Measurements from ENCODE around the gene EP300.
A peak's percentile ranks its signal among the peaks of the same experiment; 100 is the strongest.
"Not testable (repeated sequence)": the region's sequence is repeated elsewhere in the genome, so short reads cannot be mapped to it uniquely, and the experiment has no call there.

The EP300 gene

DNA sequence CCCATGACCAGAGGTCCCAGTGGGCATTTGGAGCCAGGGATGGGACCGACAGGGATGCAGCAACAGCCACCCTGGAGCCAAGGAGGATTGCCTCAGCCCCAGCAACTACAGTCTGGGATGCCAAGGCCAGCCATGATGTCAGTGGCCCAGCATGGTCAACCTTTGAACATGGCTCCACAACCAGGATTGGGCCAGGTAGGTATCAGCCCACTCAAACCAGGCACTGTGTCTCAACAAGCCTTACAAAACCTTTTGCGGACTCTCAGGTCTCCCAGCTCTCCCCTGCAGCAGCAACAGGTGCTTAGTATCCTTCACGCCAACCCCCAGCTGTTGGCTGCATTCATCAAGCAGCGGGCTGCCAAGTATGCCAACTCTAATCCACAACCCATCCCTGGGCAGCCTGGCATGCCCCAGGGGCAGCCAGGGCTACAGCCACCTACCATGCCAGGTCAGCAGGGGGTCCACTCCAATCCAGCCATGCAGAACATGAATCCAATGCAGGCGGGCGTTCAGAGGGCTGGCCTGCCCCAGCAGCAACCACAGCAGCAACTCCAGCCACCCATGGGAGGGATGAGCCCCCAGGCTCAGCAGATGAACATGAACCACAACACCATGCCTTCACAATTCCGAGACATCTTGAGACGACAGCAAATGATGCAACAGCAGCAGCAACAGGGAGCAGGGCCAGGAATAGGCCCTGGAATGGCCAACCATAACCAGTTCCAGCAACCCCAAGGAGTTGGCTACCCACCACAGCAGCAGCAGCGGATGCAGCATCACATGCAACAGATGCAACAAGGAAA, 85.4 kb downstream of the EP300 start:
- Histone ChIP-seq H3K4me3 (ENCODE audit: insufficient read depth in 1 of 2, low read depth in 1 of 2, low read length in 2 of 2) (no peak overlapping the region), H3K14ac (ENCODE audit: low read length in 2 of 2) (no peak overlapping the region), H3K4ac (ENCODE audit: low read depth in 1 of 2, low read length in 2 of 2) (no peak overlapping the region), H3K9ac (ENCODE audit: low read length) (no peak overlapping the region), H2BK12ac (ENCODE audit: low read length in 2 of 2) (no peak overlapping the region), H2BK120ac (ENCODE audit: low read depth, low read length) (no peak overlapping the region), H4K8ac (ENCODE audit: low read length) (no peak overlapping the region), H3K4me1 (ENCODE audit: control insufficient read depth, insufficient read depth, low read depth, low read length) (peaks cover 20% of the 10 kb centered on the region), H3K23ac (ENCODE audit: low read length in 2 of 2) (no peak overlapping the region), H3K27ac (ENCODE audit: low read length, poor library complexity, severe bottlenecking) (no peak overlapping the region), H2AFZ (ENCODE audit: low read depth, low read length) (no peak overlapping the region), H2BK15ac (ENCODE audit: low read depth, poor library complexity, severe bottlenecking) (no peak overlapping the region), H3K27me3 (ENCODE audit: control insufficient read depth in 1 of 2, insufficient read depth in 1 of 2, low read length in 2 of 2) (no peaks in the 10 kb centered on the region), H3K18ac (ENCODE audit: low read depth in 1 of 2, low read length in 2 of 2) (no peak overlapping the region), H4K91ac (ENCODE audit: low read length) (no peak overlapping the region), H2BK5ac (ENCODE audit: low read depth, low read length, poor library complexity, severe bottlenecking) (no peak overlapping the region), H3K4me2 (ENCODE audit: low read length, poor library complexity, severe bottlenecking) (no peak overlapping the region), H3K36me3 (ENCODE audit: control insufficient read depth in 1 of 2, insufficient read depth in 2 of 2, low read depth in 1 of 2, low read length in 2 of 2) (peaks cover 43 to 80% of the 10 kb centered on the region in 2 experiments), H3K9me3 (ENCODE audit: control insufficient read depth, low read length) (no peaks in the 10 kb centered on the region), H2AK5ac (ENCODE audit: low read length, severe bottlenecking) (no peak overlapping the region), H3K79me1 (replicated peaks; ENCODE audit: low read length, poor library complexity, severe bottlenecking) (peaks cover 17% of the 10 kb centered on the region)
- no peak for DNase-seq
- 97% methylated on average over 9 of the region's 9 CpGs for WGBS

- 98% methylated on average over 5 of the region's 8 CpGs for WGBS
- Histone ChIP-seq H4K91ac (ENCODE audit: low read length) (no peak overlapping the region), H2AFZ (ENCODE audit: low read depth, low read length) (no peak overlapping the region), H3K18ac (ENCODE audit: low read depth in 1 of 2, low read length in 2 of 2) (no peak overlapping the region), H2BK12ac (ENCODE audit: low read length in 2 of 2) (no peak overlapping the region), H3K27me3 (ENCODE audit: control insufficient read depth in 1 of 2, insufficient read depth in 1 of 2, low read length in 2 of 2) (no peaks in the 10 kb centered on the region), H3K4me3 (ENCODE audit: insufficient read depth in 1 of 2, low read depth in 1 of 2, low read length in 2 of 2) (no peak overlapping the region), H4K8ac (ENCODE audit: low read length) (no peak overlapping the region), H2BK120ac (ENCODE audit: low read depth, low read length) (no peak overlapping the region), H3K4ac (ENCODE audit: low read depth in 1 of 2, low read length in 2 of 2) (no peak overlapping the region), H3K79me1 (replicated peaks; ENCODE audit: low read length, poor library complexity, severe bottlenecking) (peaks cover 17% of the 10 kb centered on the region), H3K36me3 (ENCODE audit: control insufficient read depth in 1 of 2, insufficient read depth in 2 of 2, low read depth in 1 of 2, low read length in 2 of 2) (peaks cover 42 to 73% of the 10 kb centered on the region in 2 experiments), H3K9me3 (ENCODE audit: control insufficient read depth, low read length) (no peaks in the 10 kb centered on the region), H3K4me2 (ENCODE audit: low read length, poor library complexity, severe bottlenecking) (no peak overlapping the region), H3K27ac (ENCODE audit: low read length, poor library complexity, severe bottlenecking) (no peak overlapping the region), H2AK5ac (ENCODE audit: low read length, severe bottlenecking) (no peak overlapping the region), H3K9ac (ENCODE audit: low read length) (no peak overlapping the region), H3K23ac (ENCODE audit: low read length in 2 of 2) (peak overlapping the region in 1 of 2 experiments; percentile 5), H3K4me1 (ENCODE audit: control insufficient read depth, insufficient read depth, low read depth, low read length) (peaks cover 20% of the 10 kb centered on the region), H2BK15ac (ENCODE audit: low read depth, poor library complexity, severe bottlenecking) (no peak overlapping the region), H2BK5ac (ENCODE audit: low read depth, low read length, poor library complexity, severe bottlenecking) (no peak overlapping the region), H3K14ac (ENCODE audit: low read length in 2 of 2) (no peak overlapping the region)
- DNase-seq, result no peak
Measured at GRCh38 chr22:41178425-41178975, 86.1 kb downstream of the EP300 start.

DNA sequence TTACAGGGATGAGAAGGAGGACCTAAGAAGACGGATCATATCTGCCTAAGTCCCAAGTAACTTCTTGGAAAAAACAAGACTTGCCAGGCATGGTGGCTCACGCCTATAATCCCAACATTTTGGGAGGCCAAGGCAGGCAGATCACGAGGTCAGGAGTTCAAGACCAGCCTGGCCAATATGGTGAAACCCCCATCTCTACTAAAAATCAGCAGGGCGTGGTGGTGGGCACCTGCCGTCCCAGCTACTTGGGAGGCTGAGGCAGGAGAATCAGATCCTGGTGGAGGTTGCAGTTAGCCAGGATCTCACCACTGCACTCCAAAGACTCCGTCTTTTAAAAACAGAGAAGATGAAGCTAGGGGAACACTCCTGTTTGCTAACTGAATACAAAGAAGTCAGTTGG, 88.0 kb downstream of the EP300 start:
- H3K18ac ChIP-seq (ENCODE audit: low read depth in 1 of 2, low read length in 2 of 2); H4K91ac ChIP-seq (ENCODE audit: low read length); H3K9me3 ChIP-seq (ENCODE audit: control insufficient read depth, low read length); H2BK120ac ChIP-seq (ENCODE audit: low read depth, low read length); H3K4ac ChIP-seq (ENCODE audit: low read depth in 1 of 2, low read length in 2 of 2); H2AFZ ChIP-seq (ENCODE audit: low read depth, low read length); H3K27ac ChIP-seq (ENCODE audit: low read length, poor library complexity, severe bottlenecking); H2BK15ac ChIP-seq (ENCODE audit: low read depth, poor library complexity, severe bottlenecking); H3K9ac ChIP-seq (ENCODE audit: low read length); H3K27me3 ChIP-seq (ENCODE audit: control insufficient read depth in 1 of 2, insufficient read depth in 1 of 2, low read length in 2 of 2); H3K14ac ChIP-seq (ENCODE audit: low read length in 2 of 2); H2AK5ac ChIP-seq (ENCODE audit: low read length, severe bottlenecking); H4K8ac ChIP-seq (ENCODE audit: low read length); H2BK12ac ChIP-seq (ENCODE audit: low read length in 2 of 2); H2BK5ac ChIP-seq (ENCODE audit: low read depth, low read length, poor library complexity, severe bottlenecking); H3K23ac ChIP-seq (ENCODE audit: low read length in 2 of 2); DNase-seq; H3K4me3 ChIP-seq (ENCODE audit: insufficient read depth in 1 of 2, low read depth in 1 of 2, low read length in 2 of 2); H3K4me2 ChIP-seq (ENCODE audit: low read length, poor library complexity, severe bottlenecking): not testable (repeated sequence)
- H3K36me3 ChIP-seq (ENCODE audit: control insufficient read depth in 1 of 2, insufficient read depth in 2 of 2, low read depth in 1 of 2, low read length in 2 of 2), result peaks cover 35 to 55% of the 10 kb centered on the region in 2 experiments
- peaks cover 20% of the 10 kb centered on the region for H3K4me1 ChIP-seq (ENCODE audit: control insufficient read depth, insufficient read depth, low read depth, low read length)
- 98% methylated on average over 6 of the region's 6 CpGs for WGBS
- H3K79me1 ChIP-seq (replicated peaks; ENCODE audit: low read length, poor library complexity, severe bottlenecking), result peaks cover 15% of the 10 kb centered on the region

GRCh38 chr22:41180926-41181325, 88.5 kb downstream of the EP300 start:
- H3K4me2 ChIP-seq (ENCODE audit: low read length, poor library complexity, severe bottlenecking), result no peak overlapping the region
- no peak overlapping the region for H3K18ac ChIP-seq (ENCODE audit: low read depth in 1 of 2, low read length in 2 of 2)
- H3K23ac ChIP-seq (ENCODE audit: low read length in 2 of 2), result no peak overlapping the region
- H3K4me1 ChIP-seq (ENCODE audit: control insufficient read depth, insufficient read depth, low read depth, low read length), result peaks cover 20% of the 10 kb centered on the region
- H3K27me3 ChIP-seq (ENCODE audit: control insufficient read depth in 1 of 2, insufficient read depth in 1 of 2, low read length in 2 of 2), result no peaks in the 10 kb centered on the region
- no peak overlapping the region for H2BK12ac ChIP-seq (ENCODE audit: low read length in 2 of 2)
- H2AK5ac ChIP-seq (ENCODE audit: low read length, severe bottlenecking), result no peak overlapping the region
- H2AFZ ChIP-seq (ENCODE audit: low read depth, low read length), result no peak overlapping the region
- H3K79me1 ChIP-seq (replicated peaks; ENCODE audit: low read length, poor library complexity, severe bottlenecking), result peaks cover 11% of the 10 kb centered on the region
- peak overlapping the region in 1 of 2 experiments; percentile 11 for H3K14ac ChIP-seq (ENCODE audit: low read length in 2 of 2)
- no peak overlapping the region for H2BK15ac ChIP-seq (ENCODE audit: low read depth, poor library complexity, severe bottlenecking)
- H3K4me3 ChIP-seq (ENCODE audit: insufficient read depth in 1 of 2, low read depth in 1 of 2, low read length in 2 of 2), result no peak overlapping the region
- no peaks in the 10 kb centered on the region for H3K9me3 ChIP-seq (ENCODE audit: control insufficient read depth, low read length)
- no peak overlapping the region for H4K8ac ChIP-seq (ENCODE audit: low read length)
- WGBS, result 96% methylated on average over 3 of the region's 3 CpGs
- no peak overlapping the region for H3K4ac ChIP-seq (ENCODE audit: low read depth in 1 of 2, low read length in 2 of 2)
- DNase-seq, result no peak
- H4K91ac ChIP-seq (ENCODE audit: low read length), result no peak overlapping the region
- no peak overlapping the region for H2BK5ac ChIP-seq (ENCODE audit: low read depth, low read length, poor library complexity, severe bottlenecking)
- no peak overlapping the region for H3K27ac ChIP-seq (ENCODE audit: low read length, poor library complexity, severe bottlenecking)
- H2BK120ac ChIP-seq (ENCODE audit: low read depth, low read length), result no peak overlapping the region
- no peak overlapping the region for H3K9ac ChIP-seq (ENCODE audit: low read length)
- H3K36me3 ChIP-seq (ENCODE audit: control insufficient read depth in 1 of 2, insufficient read depth in 2 of 2, low read depth in 1 of 2, low read length in 2 of 2), result peaks cover 32 to 49% of the 10 kb centered on the region in 2 experiments

All from mesenchymal stem cell (in vitro differentiated cells and primary cell).